ENCODE data around the gene TNPO2. TPM values are rescaled to one million over a fixed set of nuclear protein-coding genes. Genes with fewer than 3 reads are reported as not detected.
A peak's percentile ranks its signal among the peaks of the same experiment; 100 is the strongest.

Gene TNPO2
- total RNA-seq, 1 donor from 2014 or later, result 68.1 TPM

- no peak for TF ChIP-seq CTCF (IDR thresholded peaks at IDR 0.05; ENCODE audit: unreplicated experiment)
- Mint-ChIP-seq H3K4me3 (ENCODE audit: unreplicated experiment) (peak overlapping the region; percentile 56), H3K27me3 (ENCODE audit: unreplicated experiment) (peaks cover 23% of the 10 kb centered on the region), H3K4me1 (ENCODE audit: unreplicated experiment) (peaks cover 3% of the 10 kb centered on the region), H3K9me3 (ENCODE audit: unreplicated experiment) (no peaks in the 10 kb centered on the region), H3K27ac (ENCODE audit: unreplicated experiment) (no peak overlapping the region), H3K36me3 (ENCODE audit: low read depth, unreplicated experiment) (peaks cover 12% of the 10 kb centered on the region)
- no peak for DNase-seq (ENCODE audit: low spot score)
Observed at GRCh38 chr19:12767150-12767549, 43.4 kb upstream of the TNPO2 start.

- DNase-seq (ENCODE audit: low spot score), result peak; percentile 81
- Mint-ChIP-seq H3K4me3 (ENCODE audit: unreplicated experiment) (peak overlapping the region; percentile 59), H3K27ac (ENCODE audit: unreplicated experiment) (no peak overlapping the region)
Observed at GRCh38 chr19:12766051-12766521, 42.4 kb upstream of the TNPO2 start.

GRCh38 chr19:12764698-12765097 is 41.0 kb upstream of the TNPO2 start:
- no peak overlapping the region for H3K27ac Mint-ChIP-seq (ENCODE audit: unreplicated experiment)
- no peak for TF ChIP-seq CTCF (IDR thresholded peaks at IDR 0.05; ENCODE audit: unreplicated experiment)
- H3K4me3 Mint-ChIP-seq (ENCODE audit: unreplicated experiment), result no peak overlapping the region
- no peak for DNase-seq (ENCODE audit: low spot score)
- H3K4me1 Mint-ChIP-seq (ENCODE audit: unreplicated experiment), result peaks cover 3% of the 10 kb centered on the region
- H3K9me3 Mint-ChIP-seq (ENCODE audit: unreplicated experiment), result no peaks in the 10 kb centered on the region
- H3K36me3 Mint-ChIP-seq (ENCODE audit: low read depth, unreplicated experiment), result peaks cover 12% of the 10 kb centered on the region
- H3K27me3 Mint-ChIP-seq (ENCODE audit: unreplicated experiment), result peaks cover 17% of the 10 kb centered on the region

More at GRCh38 chr19:12766051-12766521, 42.4 kb upstream of the TNPO2 start:
- peaks cover 12% of the 10 kb centered on the region for H3K36me3 Mint-ChIP-seq (ENCODE audit: low read depth, unreplicated experiment)
- H3K27me3 Mint-ChIP-seq (ENCODE audit: unreplicated experiment), result peaks cover 20% of the 10 kb centered on the region
- peak; percentile 68 for TF ChIP-seq CTCF (IDR thresholded peaks at IDR 0.05; ENCODE audit: unreplicated experiment)
- H3K4me1 Mint-ChIP-seq (ENCODE audit: unreplicated experiment), result peaks cover 3% of the 10 kb centered on the region
- no peaks in the 10 kb centered on the region for H3K9me3 Mint-ChIP-seq (ENCODE audit: unreplicated experiment)

- peaks cover 7% of the 10 kb centered on the region for H3K36me3 Mint-ChIP-seq (ENCODE audit: low read depth, unreplicated experiment)
- H3K9me3 Mint-ChIP-seq (ENCODE audit: unreplicated experiment), result no peaks in the 10 kb centered on the region
- DNase-seq (ENCODE audit: low spot score), result no peak
- peaks cover 11% of the 10 kb centered on the region for H3K27me3 Mint-ChIP-seq (ENCODE audit: unreplicated experiment)
- no peak overlapping the region for H3K27ac Mint-ChIP-seq (ENCODE audit: unreplicated experiment)
- H3K4me1 Mint-ChIP-seq (ENCODE audit: unreplicated experiment), result no peaks in the 10 kb centered on the region
- TF ChIP-seq CTCF (IDR thresholded peaks at IDR 0.05; ENCODE audit: unreplicated experiment), result no peak
- H3K4me3 Mint-ChIP-seq (ENCODE audit: unreplicated experiment), result peak overlapping the region; percentile 25
Observed at GRCh38 chr19:12763100-12763499, 39.4 kb upstream of the TNPO2 start.

- no peaks in the 10 kb centered on the region for H3K36me3 Mint-ChIP-seq (ENCODE audit: low read depth, unreplicated experiment)
- no peak overlapping the region for H3K4me3 Mint-ChIP-seq (ENCODE audit: unreplicated experiment)
- peaks cover 2% of the 10 kb centered on the region for H3K4me1 Mint-ChIP-seq (ENCODE audit: unreplicated experiment)
- TF ChIP-seq CTCF (IDR thresholded peaks at IDR 0.05; ENCODE audit: unreplicated experiment), result no peak
- no peak overlapping the region for H3K27ac Mint-ChIP-seq (ENCODE audit: unreplicated experiment)
- DNase-seq (ENCODE audit: low spot score), result no peak
- H3K27me3 Mint-ChIP-seq (ENCODE audit: unreplicated experiment), result peaks cover 2% of the 10 kb centered on the region
- no peaks in the 10 kb centered on the region for H3K9me3 Mint-ChIP-seq (ENCODE audit: unreplicated experiment)
Observed at GRCh38 chr19:12759686-12760085, 36.0 kb upstream of the TNPO2 start.
